Panc1 (cell line): Measurements from ENCODE around the gene RNF144A. TPM values are rescaled to one million over a fixed set of nuclear protein-coding genes. Genes with fewer than 3 reads are reported as not detected.

Experiments
- ATAC-seq: fragments of 200-7000 bp; cut with Tn5 transposase; 2 replicates; pipeline ENCODE4 v1.9.1; 2020; ENCODE audit warnings: mild to moderate bottlenecking, moderate library complexity
- BruUV-seq: library from RNA; stranded (reverse); fragments of 400-500 nt; replicated peaks from 2 replicates; lab custom pipeline; 2021; lab: Mats Ljungman, UMichigan
- CTCF ChIA-PET: fragments of 300-600 bp; sonication (Branson Sonifier 250); formaldehyde crosslinking; loops from one replicate; lab custom pipeline; 2022; ENCODE audit warnings: antibody characterized with exemption; lab: Charles Lee
- POLR2A ChIA-PET: fragments of 300-600 bp; sonication (Branson Sonifier 250); formaldehyde crosslinking; loops from one replicate; lab custom pipeline; 2022; ENCODE audit warnings: antibody characterized with exemption; lab: Charles Lee
- DNase-seq: peaks from one replicate; pipeline ENCODE4 v3.0.0-alpha.2; 2010; ENCODE audit warnings: low read depth, low spot score
- H3K27ac ChIP-seq: 2 replicates; pipeline ENCODE4 v1.5.1; 2011; ENCODE audit warnings: mild to moderate bottlenecking, low read length, inconsistent platforms
- H3K27me3 ChIP-seq: fragments of 200-500 bp; sonication (Bioruptor generic); 2 replicates; pipeline ENCODE4 v1.6.0; 2014; ENCODE audit warnings: low read length, inconsistent platforms; ENCODE audit not compliant: control insufficient read depth, insufficient read depth
- H3K36me3 ChIP-seq: fragments of 200-500 bp; sonication (Bioruptor generic); 2 replicates; pipeline ENCODE4 v1.5.1; 2014; ENCODE audit warnings: inconsistent platforms, mild to moderate bottlenecking, low read length, moderate library complexity; ENCODE audit not compliant: control insufficient read depth, insufficient read depth
- H3K4me1 ChIP-seq: 2 replicates; pipeline ENCODE4 v1.5.1; 2011; ENCODE audit warnings: inconsistent platforms, mild to moderate bottlenecking, low read length, moderate library complexity; ENCODE audit not compliant: control insufficient read depth, insufficient read depth
- H3K4me3 ChIP-seq, 2 experiments: 2 replicates each; pipeline ENCODE4 v1.5.1; 2011 to 2012; ENCODE audit warnings: low read depth in 2 of 2, low read length in 2 of 2, mild to moderate bottlenecking in 2 of 2, inconsistent platforms in 1 of 2, moderate library complexity in 1 of 2
- H3K9me3 ChIP-seq: fragments of 200-500 bp; sonication (Bioruptor generic); 2 replicates; pipeline ENCODE4 v1.5.1; 2014; ENCODE audit warnings: low read depth, mild to moderate bottlenecking, inconsistent platforms, low read length, moderate library complexity; ENCODE audit not compliant: control insufficient read depth, insufficient read depth
- POLR2AphosphoS5 ChIP-seq: IDR thresholded peaks from 2 replicates; pipeline ENCODE4 v1.6.1; 2012; ENCODE audit warnings: mild to moderate bottlenecking, low read depth, low read length, moderate library complexity
- SIN3A ChIP-seq: IDR thresholded peaks from 2 replicates; pipeline ENCODE4 v1.6.1; 2012; ENCODE audit warnings: low read depth, mild to moderate bottlenecking, low read length, moderate library complexity, borderline replicate concordance; ENCODE audit not compliant: insufficient read depth
- TCF7L2 ChIP-seq: IDR thresholded peaks from 2 replicates; pipeline ENCODE4 v1.6.1; 2011; ENCODE audit warnings: mild to moderate bottlenecking, low read depth, low read length, inconsistent platforms
- in situ Hi-C: cut with HindIII; loops from 2 replicates; pipeline ENCODE4 v1.10.0; 2016; ENCODE audit warnings: low sequenced_read_pairs, low pct_unique_long_range_greater_than_20kb
- intact Hi-C: fragments of 100-400 bp; cut with micrococcal nuclease; formaldehyde crosslinking; loops from one replicate; pipeline ENCODE4 v1.10.0; 2022; ENCODE audit not compliant: unreplicated experiment
- total RNA-seq: library from RNA; stranded (reverse); gene quantifications from one replicate; pipeline ENCODE4 v1.2.1, GENCODE V29; 2021; ENCODE audit not compliant: unreplicated experiment
- TF ChIP-seq, protein P1 (sequence below): fragments of 450-650 bp; IDR thresholded peaks from 2 replicates; pipeline ENCODE4 v1.5.1; 2017; ENCODE audit warnings: mild to moderate bottlenecking
- TF ChIP-seq, protein P2 (sequence below), 2 experiments: IDR thresholded peaks; 2 replicates each; pipeline ENCODE4 v1.6.1; 2011 to 2012; ENCODE audit warnings: low read depth in 2 of 2, control low read depth in 1 of 2, low read length in 1 of 2, mild to moderate bottlenecking in 1 of 2, moderate library complexity in 1 of 2; ENCODE audit not compliant: insufficient read depth in 1 of 2

RNF144A gene
- total RNA-seq, 1 experiment from 2014 or later = 5.4 TPM

DNA sequence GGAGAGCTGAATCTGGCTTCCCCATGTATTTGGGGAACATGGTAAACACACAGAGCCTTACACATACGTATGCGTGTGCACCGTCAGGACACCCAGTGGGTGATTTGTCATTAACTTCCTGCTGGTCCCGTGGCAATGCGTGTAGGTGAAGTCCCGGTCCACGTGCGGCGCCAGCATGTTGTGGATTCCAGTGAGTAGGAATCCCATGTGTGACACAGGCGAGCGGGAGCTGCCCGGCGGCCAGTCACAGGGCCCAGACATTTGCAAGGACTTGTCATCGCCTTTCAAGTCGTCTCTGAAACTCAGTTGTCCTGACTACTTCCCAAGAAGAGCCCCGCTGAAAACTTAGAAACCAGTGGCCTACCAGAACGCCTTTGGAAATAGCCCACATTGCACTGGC is 102.0 kb downstream of the RNF144A start:
- ChIA-PET CTCF (no interaction called here), POLR2A (no interaction called here)
- DNase-seq (no peak), ATAC-seq (no peak)
- Histone ChIP-seq H3K9me3 (no peaks in the 10 kb centered on the region), H3K4me1 (no peaks in the 10 kb centered on the region), H3K27me3 (no peaks in the 10 kb centered on the region), H3K27ac (no peak overlapping the region), H3K4me3 (no peak overlapping the region), H3K36me3 (no peaks in the 10 kb centered on the region)
- no TSS peak for BruUV-seq
- intact Hi-C loops = no loop called here
- TF ChIP-seq, protein P1, sequence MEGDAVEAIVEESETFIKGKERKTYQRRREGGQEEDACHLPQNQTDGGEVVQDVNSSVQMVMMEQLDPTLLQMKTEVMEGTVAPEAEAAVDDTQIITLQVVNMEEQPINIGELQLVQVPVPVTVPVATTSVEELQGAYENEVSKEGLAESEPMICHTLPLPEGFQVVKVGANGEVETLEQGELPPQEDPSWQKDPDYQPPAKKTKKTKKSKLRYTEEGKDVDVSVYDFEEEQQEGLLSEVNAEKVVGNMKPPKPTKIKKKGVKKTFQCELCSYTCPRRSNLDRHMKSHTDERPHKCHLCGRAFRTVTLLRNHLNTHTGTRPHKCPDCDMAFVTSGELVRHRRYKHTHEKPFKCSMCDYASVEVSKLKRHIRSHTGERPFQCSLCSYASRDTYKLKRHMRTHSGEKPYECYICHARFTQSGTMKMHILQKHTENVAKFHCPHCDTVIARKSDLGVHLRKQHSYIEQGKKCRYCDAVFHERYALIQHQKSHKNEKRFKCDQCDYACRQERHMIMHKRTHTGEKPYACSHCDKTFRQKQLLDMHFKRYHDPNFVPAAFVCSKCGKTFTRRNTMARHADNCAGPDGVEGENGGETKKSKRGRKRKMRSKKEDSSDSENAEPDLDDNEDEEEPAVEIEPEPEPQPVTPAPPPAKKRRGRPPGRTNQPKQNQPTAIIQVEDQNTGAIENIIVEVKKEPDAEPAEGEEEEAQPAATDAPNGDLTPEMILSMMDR = no peak
- TF ChIP-seq POLR2AphosphoS5 = no peak
- TF ChIP-seq TCF7L2 = no peak
- TF ChIP-seq, protein P2, sequence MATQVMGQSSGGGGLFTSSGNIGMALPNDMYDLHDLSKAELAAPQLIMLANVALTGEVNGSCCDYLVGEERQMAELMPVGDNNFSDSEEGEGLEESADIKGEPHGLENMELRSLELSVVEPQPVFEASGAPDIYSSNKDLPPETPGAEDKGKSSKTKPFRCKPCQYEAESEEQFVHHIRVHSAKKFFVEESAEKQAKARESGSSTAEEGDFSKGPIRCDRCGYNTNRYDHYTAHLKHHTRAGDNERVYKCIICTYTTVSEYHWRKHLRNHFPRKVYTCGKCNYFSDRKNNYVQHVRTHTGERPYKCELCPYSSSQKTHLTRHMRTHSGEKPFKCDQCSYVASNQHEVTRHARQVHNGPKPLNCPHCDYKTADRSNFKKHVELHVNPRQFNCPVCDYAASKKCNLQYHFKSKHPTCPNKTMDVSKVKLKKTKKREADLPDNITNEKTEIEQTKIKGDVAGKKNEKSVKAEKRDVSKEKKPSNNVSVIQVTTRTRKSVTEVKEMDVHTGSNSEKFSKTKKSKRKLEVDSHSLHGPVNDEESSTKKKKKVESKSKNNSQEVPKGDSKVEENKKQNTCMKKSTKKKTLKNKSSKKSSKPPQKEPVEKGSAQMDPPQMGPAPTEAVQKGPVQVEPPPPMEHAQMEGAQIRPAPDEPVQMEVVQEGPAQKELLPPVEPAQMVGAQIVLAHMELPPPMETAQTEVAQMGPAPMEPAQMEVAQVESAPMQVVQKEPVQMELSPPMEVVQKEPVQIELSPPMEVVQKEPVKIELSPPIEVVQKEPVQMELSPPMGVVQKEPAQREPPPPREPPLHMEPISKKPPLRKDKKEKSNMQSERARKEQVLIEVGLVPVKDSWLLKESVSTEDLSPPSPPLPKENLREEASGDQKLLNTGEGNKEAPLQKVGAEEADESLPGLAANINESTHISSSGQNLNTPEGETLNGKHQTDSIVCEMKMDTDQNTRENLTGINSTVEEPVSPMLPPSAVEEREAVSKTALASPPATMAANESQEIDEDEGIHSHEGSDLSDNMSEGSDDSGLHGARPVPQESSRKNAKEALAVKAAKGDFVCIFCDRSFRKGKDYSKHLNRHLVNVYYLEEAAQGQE (IDR thresholded peaks at IDR 0.05; ENCODE audit: insufficient read depth in 1 of 2, low read depth in 2 of 2, low read length in 1 of 2) = no peak
- TF ChIP-seq SIN3A = no peak
- in situ Hi-C loops = no loop called here

DNA sequence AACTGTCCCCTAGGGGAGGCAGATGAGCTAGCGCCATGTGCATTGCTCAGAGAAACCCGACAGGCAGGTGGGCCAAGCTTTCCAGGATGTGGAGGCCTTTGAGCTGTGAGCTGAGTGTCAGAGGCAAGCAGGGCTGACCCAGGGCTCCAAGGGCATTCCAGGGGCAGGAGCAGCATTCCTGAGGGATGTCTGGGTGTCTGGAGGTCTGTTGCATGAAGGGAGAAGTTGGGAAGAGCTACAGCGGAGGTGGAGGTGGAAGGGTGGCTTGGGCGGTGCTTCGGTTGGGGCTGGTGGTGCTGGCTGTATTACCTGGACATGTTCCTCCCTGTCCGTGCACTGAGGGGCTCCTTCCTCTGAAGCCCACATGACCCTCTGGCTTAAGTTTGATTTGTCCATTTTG is 102.8 kb downstream of the RNF144A start:
- no peaks in the 10 kb centered on the region for H3K36me3 ChIP-seq
- no peak for DNase-seq
- no peak overlapping the region for H3K4me3 ChIP-seq
- ATAC-seq = no peak
- intact Hi-C loops = no loop called here
- ChIA-PET POLR2A (no interaction called here), CTCF (no interaction called here)
- H3K9me3 ChIP-seq = no peaks in the 10 kb centered on the region
- H3K27me3 ChIP-seq = no peaks in the 10 kb centered on the region
- no TSS peak for BruUV-seq
- in situ Hi-C loops = no loop called here
- H3K27ac ChIP-seq = no peak overlapping the region
- no peaks in the 10 kb centered on the region for H3K4me1 ChIP-seq
- TF ChIP-seq, protein P1 = no peak
- TF ChIP-seq SIN3A (no peak), POLR2AphosphoS5 (no peak), TCF7L2 (no peak)
- TF ChIP-seq, protein P2 (IDR thresholded peaks at IDR 0.05; ENCODE audit: insufficient read depth in 1 of 2, low read depth in 2 of 2, low read length in 1 of 2) = no peak
